NCI-H2107 treated with DMSO at 0.1 percent for 48 hours (cell line): ENCODE results near the gene TMEM207.
A peak's percentile ranks its signal among the peaks of the same experiment; 100 is the strongest.

Experiments used
- DNase-seq: peaks from one replicate; lab custom pipeline; 2025; ENCODE audit not compliant: unreplicated experiment; lab: John Stamatoyannopoulos, UW

TMEM207 gene

DNA sequence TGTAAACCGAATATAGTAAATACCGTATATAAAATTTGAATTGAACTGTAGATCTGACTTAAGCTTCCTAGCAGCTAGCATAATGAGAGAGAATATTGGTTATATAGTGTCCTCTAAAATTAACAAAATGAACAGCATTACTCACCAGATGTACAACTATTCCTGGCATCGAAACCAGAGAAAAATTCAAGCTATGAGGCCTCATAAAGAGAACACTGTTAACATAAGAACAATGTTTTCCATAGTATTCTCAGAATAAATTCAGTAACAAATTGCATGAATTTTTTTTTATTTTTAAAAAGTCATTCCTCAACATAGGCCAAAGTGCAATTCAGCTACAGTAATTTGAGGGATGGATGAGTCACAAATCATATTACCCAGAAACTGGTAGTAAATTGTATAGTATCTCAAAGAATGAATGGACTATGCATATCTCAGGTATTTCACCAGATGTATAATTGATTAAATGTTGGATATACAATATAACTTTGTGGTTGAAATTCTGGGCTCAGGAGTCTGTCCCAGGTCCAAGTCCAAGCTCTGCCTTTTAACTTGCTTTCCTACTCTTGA is 5.0 kb downstream of the TMEM207 start:
- DNase-seq: no peak

- no peak for DNase-seq
These were observed 5.7 kb downstream of the TMEM207 start for GRCh38 chr3:190444006-190444405.

DNA sequence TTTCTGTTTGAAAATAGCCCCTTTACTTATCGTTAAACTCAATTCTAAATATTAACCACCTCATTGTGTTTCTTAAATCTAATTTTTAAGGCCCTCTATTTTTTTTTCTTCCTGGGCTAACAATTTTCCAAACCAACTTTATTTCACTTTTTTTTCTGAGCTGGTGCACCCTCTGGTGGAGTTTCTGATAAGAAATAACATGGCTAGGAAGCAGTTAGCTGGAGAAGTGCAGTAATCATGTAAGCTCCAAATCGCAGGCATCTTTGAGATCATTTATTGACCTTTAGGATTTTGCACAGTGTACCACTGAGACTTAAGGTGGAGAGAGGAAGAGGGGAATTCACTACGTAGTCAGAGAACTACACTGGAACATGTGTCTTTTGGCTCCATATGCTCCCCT is 6.4 kb downstream of the TMEM207 start:
- no peak for DNase-seq

DNA sequence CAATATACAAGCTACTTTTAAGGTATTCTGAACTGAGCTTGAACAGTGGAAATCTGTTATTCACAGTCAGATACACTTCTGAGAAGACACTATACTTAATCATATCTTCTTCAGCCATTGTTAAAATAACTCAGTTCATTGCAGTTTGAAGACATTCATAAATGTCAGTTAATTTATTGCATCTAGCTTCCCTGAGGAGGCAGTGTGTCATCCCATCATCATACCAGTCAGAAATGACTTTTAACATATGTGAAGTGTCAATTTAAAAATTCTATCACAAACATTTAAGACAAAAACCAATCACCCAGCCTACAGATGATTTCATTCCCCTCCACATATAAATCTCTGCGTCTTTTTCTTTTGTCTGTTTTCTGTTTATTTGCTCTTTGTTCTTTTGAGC is 7.5 kb downstream of the TMEM207 start:
- no peak for DNase-seq

- no peak for DNase-seq
These were observed 13.4 kb downstream of the TMEM207 start for GRCh38 chr3:190436331-190436730.

DNA sequence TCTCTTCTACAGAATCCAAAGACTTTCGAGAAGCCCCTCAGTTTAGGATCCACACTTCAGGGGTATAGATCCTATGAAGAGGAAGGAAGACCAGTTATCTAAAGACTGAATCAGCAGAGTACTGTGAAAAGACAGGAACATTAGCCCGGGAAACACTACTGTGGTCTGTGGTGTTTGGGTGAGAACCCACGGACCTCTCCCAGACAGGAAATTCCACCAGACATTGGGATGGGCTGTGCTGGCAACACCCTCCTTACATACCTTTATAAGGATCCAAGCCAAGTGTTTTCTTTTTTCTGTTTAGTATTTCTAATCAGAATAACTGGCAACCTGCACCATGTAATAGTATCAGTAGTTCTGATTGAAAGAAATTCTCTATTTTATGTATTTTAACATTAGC is 14.1 kb downstream of the TMEM207 start:
- no peak for DNase-seq

DNA sequence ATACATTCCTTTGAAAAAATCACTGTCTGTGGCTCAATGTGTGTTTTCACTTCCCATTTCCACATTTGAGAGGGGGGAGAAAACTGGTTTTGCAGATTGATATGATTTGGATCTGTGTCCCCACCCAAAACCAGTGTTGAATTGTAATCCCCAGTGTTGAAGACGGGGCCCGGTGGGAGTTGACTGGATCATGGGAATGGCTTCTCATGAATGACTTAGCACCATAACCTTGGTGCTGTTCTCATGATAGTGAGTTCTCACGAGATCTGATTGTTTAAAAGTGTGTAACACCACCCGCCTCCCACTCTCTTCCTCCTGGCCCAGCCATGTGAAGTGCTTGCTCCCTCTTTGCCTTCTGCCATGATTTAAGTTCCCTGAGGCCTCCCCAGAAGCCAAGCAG is 16.1 kb downstream of the TMEM207 start:
- DNase-seq: no peak

GRCh38 chr3:190432216-190432615 is 17.5 kb downstream of the TMEM207 start:
- no peak for DNase-seq

- DNase-seq: no peak
These were observed 18.8 kb downstream of the TMEM207 start for GRCh38 chr3:190430906-190431305.

- no peak for DNase-seq
These were observed 20.0 kb downstream of the TMEM207 start for GRCh38 chr3:190429681-190430080.

DNA sequence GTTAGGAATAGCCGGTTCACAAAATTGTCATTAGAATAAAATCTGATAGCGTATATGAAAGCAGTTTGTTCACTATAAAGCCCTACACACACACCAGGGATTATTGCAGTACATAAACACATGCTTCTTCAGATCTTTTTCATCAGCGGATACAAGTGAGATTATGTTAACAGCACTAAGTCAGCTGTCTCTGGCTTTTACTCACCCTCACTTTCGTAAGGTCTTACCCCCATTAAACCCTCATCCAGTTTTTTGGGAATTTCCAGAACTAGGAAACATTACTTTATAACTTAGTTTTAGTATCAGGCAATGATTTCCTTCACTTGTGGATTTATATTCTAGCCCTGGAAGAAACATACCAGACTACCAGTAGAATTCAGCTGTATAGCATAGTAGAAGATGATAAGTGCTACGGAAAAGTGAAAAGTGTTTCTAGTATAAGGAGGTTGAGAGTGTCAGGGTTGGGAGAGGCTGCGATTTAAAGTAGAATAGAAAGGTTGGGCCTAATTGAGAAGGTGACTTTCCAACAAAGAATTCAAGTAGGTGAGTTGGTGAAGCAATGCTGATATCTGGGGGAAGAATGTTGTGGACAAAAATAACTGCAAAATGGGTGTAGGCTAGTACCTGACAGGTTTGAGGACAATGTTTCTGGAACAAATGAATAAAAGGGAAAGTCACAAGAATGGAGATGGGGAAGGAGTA is 22.7 kb downstream of the TMEM207 start:
- DNase-seq: no peak

GRCh38 chr3:190425833-190426232 is 23.9 kb downstream of the TMEM207 start:
- DNase-seq: no peak

DNA sequence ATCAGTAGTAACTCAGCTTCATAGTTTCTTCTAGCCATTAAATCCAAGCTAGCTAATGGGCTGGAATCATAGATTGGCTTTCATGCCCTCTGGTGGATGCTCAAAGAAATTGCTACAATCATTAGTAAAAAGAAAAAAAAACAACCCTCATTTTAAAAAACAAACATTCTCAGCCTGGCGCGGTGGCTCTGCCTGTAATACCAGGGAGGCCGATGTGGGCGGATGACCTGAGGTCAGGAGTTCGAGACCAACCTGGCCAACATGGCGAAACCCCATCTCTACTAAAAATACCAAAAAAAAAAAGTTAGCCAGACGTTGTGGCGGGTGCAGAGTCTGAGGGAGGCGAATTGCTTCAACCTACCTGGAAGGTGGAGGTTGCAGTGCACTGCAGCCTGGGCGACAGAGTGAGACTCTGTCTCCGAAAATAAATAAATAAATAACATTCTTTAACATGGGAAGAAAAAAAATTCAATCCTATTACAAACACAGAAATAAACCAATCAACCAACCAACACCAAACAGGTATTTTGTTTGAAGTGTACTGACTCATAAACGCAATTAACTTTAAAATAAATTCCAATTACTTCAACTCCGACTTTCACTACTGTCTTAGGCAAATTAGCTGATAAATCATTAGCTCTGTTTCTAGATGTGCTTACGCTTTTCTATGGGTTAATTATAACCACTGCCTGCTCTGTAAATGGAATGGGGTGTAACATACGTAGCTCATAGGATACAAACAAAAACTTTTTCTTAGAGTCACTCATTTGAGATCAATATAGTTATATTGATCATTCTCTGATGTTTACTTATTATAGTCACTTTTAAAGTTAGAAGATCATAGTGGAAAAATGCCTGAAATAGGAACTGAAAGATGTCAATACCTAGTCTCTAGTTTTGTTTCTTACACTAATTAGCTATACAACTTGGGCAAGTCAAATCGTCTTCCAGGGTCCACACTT is 24.9 kb downstream of the TMEM207 start:
- peak; percentile 18 for DNase-seq

DNA sequence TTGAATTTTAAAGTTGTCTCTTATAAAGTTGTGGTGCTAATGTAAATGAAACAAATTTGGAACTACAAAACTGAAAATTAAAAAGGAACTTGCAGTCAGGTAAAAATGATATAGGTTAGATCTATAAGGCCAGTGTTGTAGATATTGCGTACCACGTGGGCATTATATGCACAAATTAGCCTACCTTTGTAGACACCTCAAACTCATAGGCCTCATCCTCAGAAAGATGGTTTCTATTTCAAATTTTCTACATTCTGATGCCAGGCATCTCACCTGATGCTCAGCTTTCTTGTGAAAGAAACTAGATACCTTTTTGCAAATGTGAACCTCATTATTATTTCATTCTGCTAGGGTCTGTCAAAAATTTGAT is 25.6 kb downstream of the TMEM207 start:
- no peak for DNase-seq

- no peak for DNase-seq
These were observed 35.4 kb downstream of the TMEM207 start for GRCh38 chr3:190414297-190414696.

DNA sequence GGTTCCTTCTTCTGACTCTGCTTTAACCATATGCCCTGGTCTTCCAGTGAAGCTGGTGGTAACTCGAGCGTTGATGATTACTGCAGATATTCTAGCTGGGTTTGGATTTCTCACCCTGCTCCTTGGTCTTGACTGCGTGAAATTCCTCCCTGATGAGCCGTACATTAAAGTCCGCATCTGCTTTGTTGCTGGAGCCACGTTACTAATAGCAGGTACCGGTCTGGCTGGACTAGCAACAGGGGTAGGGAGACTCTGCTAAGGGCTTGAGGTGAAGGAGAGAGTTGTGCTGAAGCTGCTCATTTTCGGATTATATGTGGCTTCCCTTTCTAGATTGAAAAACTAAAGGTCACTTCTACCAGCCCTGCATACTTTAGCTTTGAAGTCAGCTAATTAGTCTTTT is 45.0 kb downstream of the TMEM207 start:
- DNase-seq: no peak

DNA sequence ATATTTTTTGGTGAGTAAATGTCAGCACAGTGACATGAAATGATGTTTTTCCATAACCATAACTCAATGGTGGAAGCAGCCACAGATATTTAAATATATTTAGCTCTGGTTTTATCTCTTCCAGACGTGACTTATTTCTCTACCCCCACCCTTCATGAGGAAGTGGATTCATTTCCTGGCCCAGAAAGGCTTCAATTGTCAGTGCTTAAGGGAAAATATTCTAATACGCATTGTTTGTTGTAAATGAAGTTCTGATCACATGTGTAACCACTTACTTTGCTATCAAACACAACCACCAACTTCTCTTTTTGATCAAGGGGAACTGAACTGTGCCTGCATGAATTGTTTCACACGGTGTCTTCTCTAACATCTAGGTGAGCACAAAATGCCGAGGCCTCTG is 47.7 kb downstream of the TMEM207 start:
- no peak for DNase-seq

GRCh38 chr3:190399677-190400076 is 50.0 kb downstream of the TMEM207 start:
- no peak for DNase-seq

- no peak for DNase-seq
These were observed 51.8 kb downstream of the TMEM207 start for GRCh38 chr3:190397889-190398288.

- no peak for DNase-seq
These were observed 53.7 kb downstream of the TMEM207 start for GRCh38 chr3:190396001-190396400.

DNA sequence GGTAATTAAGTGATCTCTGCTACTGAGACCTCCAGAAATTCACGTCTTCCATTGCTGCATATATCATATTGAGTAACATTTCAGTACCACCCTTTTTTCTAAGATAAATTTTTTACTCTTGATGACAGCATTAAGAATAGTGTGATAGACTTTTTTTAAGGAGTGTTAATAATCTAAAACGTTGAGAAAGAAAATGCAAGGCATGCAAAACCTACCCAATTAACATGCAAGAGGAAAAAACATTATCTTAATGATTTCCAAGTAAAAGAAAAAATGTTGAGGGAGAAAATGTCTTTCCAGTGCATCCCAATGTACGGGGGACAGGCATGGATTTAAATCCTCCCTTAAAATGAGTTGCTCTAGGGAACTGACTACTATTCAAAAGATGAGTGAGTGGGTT is 61.0 kb downstream of the TMEM207 start:
- no peak for DNase-seq
